SU-DHL-6 (cell line): ENCODE data around the gene RAB40C.

ENCODE experiments used
- EZH2phosphoT487 ChIP-seq: fragments of 200-600 bp; sonication (generic), shearing (Covaris generic); conservative IDR thresholded peaks from 2 replicates; pipeline ENCODE4 v1.6.1; 2018; ENCODE audit warnings: mild to moderate bottlenecking, antibody characterized with exemption, low read length, moderate library complexity, mixed read lengths
- TF ChIP-seq, protein P1 (sequence below): fragments of 200-600 bp; sonication (generic); IDR thresholded peaks from one replicate; pipeline ENCODE4 v1.5.1; 2017; ENCODE audit warnings: antibody characterized with exemption, mild to moderate bottlenecking, low read length, moderate library complexity; ENCODE audit not compliant: insufficient read depth, poor library complexity, severe bottlenecking

DNA sequence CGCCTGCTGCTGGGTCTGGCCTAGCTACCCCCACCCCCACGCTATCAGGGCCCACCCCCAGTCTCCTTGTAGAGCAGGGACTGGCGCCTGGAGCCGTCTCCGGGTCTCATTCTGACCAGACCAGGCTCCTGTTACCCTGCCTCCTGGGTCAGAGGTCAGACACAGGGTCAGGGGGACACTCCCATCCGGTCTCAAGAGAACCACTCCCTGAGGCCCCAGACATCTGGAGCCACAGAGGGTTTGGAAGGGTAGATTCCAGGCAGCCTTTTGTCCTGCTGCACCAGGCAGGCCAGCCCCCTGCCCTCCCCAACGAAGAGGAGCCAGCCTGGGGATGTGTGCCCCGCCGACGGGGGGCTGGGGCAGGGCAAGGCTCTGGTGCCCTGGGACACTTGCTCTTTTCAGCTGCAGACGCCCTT lies 40.0 kb downstream of the RAB40C start:
- TF ChIP-seq EZH2phosphoT487: no peak
- TF ChIP-seq, protein P1, sequence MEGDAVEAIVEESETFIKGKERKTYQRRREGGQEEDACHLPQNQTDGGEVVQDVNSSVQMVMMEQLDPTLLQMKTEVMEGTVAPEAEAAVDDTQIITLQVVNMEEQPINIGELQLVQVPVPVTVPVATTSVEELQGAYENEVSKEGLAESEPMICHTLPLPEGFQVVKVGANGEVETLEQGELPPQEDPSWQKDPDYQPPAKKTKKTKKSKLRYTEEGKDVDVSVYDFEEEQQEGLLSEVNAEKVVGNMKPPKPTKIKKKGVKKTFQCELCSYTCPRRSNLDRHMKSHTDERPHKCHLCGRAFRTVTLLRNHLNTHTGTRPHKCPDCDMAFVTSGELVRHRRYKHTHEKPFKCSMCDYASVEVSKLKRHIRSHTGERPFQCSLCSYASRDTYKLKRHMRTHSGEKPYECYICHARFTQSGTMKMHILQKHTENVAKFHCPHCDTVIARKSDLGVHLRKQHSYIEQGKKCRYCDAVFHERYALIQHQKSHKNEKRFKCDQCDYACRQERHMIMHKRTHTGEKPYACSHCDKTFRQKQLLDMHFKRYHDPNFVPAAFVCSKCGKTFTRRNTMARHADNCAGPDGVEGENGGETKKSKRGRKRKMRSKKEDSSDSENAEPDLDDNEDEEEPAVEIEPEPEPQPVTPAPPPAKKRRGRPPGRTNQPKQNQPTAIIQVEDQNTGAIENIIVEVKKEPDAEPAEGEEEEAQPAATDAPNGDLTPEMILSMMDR: no peak
